ENCODE results near the gene DHRS3.

Gene DHRS3

GRCh38 chr1:12617511-12617900 lies 504 bp downstream of the DHRS3 start:
- no peak for DNase-seq (ENCODE audit: low read depth in 2 of 2)

GRCh38 chr1:12616709-12617373 lies 1.2 kb downstream of the DHRS3 start:
- DNase-seq (ENCODE audit: low read depth in 2 of 2) = no peak

- DNase-seq (ENCODE audit: low read depth in 2 of 2) = no peak
Measured at GRCh38 chr1:12615865-12616708, 1.9 kb downstream of the DHRS3 start.

GRCh38 chr1:12615159-12615864 lies 2.7 kb downstream of the DHRS3 start:
- no peak for DNase-seq (ENCODE audit: low read depth in 2 of 2)

GRCh38 chr1:12614402-12615158 lies 3.4 kb downstream of the DHRS3 start:
- DNase-seq (ENCODE audit: low read depth in 2 of 2) = no peak

GRCh38 chr1:12613180-12613579 lies 4.8 kb downstream of the DHRS3 start:
- no peak for DNase-seq (ENCODE audit: low read depth in 2 of 2)

- no peak for DNase-seq (ENCODE audit: low read depth in 2 of 2)
Measured at GRCh38 chr1:12610941-12611340, 7.1 kb downstream of the DHRS3 start.

- DNase-seq (ENCODE audit: low read depth in 2 of 2) = no peak
Measured at GRCh38 chr1:12610305-12610935, 7.6 kb downstream of the DHRS3 start.

GRCh38 chr1:12609469-12610003 lies 8.5 kb downstream of the DHRS3 start:
- DNase-seq (ENCODE audit: low read depth in 2 of 2) = no peak

GRCh38 chr1:12608311-12608957 lies 9.6 kb downstream of the DHRS3 start:
- DNase-seq (ENCODE audit: low read depth in 2 of 2) = no peak

- no peak for DNase-seq (ENCODE audit: low read depth in 2 of 2)
Measured at GRCh38 chr1:12607263-12607662, 10.7 kb downstream of the DHRS3 start.

GRCh38 chr1:12604986-12605385 lies 13.0 kb downstream of the DHRS3 start:
- DNase-seq (ENCODE audit: low read depth in 2 of 2) = no peak

GRCh38 chr1:12604114-12604874 lies 13.7 kb downstream of the DHRS3 start:
- DNase-seq (ENCODE audit: low read depth in 2 of 2) = peak; percentile 46 to 55

GRCh38 chr1:12603224-12603623 lies 14.8 kb downstream of the DHRS3 start:
- DNase-seq (ENCODE audit: low read depth in 2 of 2) = no peak

GRCh38 chr1:12602659-12603024 lies 15.4 kb downstream of the DHRS3 start:
- DNase-seq (ENCODE audit: low read depth in 2 of 2) = no peak

- no peak for DNase-seq (ENCODE audit: low read depth in 2 of 2)
Measured at GRCh38 chr1:12601700-12602658, 16.0 kb downstream of the DHRS3 start.

- no peak for DNase-seq (ENCODE audit: low read depth in 2 of 2)
Measured at GRCh38 chr1:12600880-12601633, 17.0 kb downstream of the DHRS3 start.

GRCh38 chr1:12600335-12600734 lies 17.7 kb downstream of the DHRS3 start:
- DNase-seq (ENCODE audit: low read depth in 2 of 2) = no peak
